K562 (cell line): ENCODE measurements around the gene OPA1. TPM values are rescaled to one million over a fixed set of nuclear protein-coding genes. Genes with fewer than 3 reads are reported as not detected.

Experiments used
- ATF6 ChIP-seq: sonication (generic); formaldehyde crosslinking; IDR thresholded peaks from 2 replicates; pipeline ENCODE4 v1.4.0; 2020; ENCODE audit warnings: mild to moderate bottlenecking, missing genetic modification reagents
- CBFA2T3 ChIP-seq: fragments of 450-650 bp; IDR thresholded peaks from 2 replicates; pipeline ENCODE4 v1.6.1; 2017
- CBFB ChIP-seq: sonication (generic); formaldehyde crosslinking; IDR thresholded peaks from 2 replicates; pipeline ENCODE4 v1.4.0; 2020; ENCODE audit warnings: mild to moderate bottlenecking, missing genetic modification reagents
- CBX1 ChIP-seq: sonication (generic); IDR thresholded peaks from 2 replicates; pipeline ENCODE4 v1.6.1; 2016; ENCODE audit warnings: antibody characterized with exemption, low read depth, mild to moderate bottlenecking
- CBX5 ChIP-seq: IDR thresholded peaks from 2 replicates; pipeline ENCODE4 v1.6.1; 2014; ENCODE audit warnings: low read depth, borderline replicate concordance
- CCAR2 ChIP-seq: fragments of 200-400 bp; formaldehyde crosslinking; IDR thresholded peaks from 2 replicates; pipeline ENCODE4 v1.6.1; 2017; ENCODE audit warnings: mild to moderate bottlenecking, low read depth, low read length
- CHD2 ChIP-seq: IDR thresholded peaks from 2 replicates; pipeline ENCODE4 v1.6.1; 2011; ENCODE audit warnings: low read depth, low read length
- CSDE1 ChIP-seq, 2 experiments: fragments of 450-650 bp; IDR thresholded peaks; 2 replicates each; pipeline ENCODE4 v1.6.1; 2016; ENCODE audit warnings: mild to moderate bottlenecking in 1 of 2
- GTF2E2 ChIP-seq: fragments of 200-800 bp; sonication (Bioruptor generic); IDR thresholded peaks from 2 replicates; pipeline ENCODE4 v1.6.1; 2016; ENCODE audit warnings: missing genetic modification characterization, missing compliant biosample characterization
- HDGF ChIP-seq: fragments of 450-650 bp; IDR thresholded peaks from 2 replicates; pipeline ENCODE4 v1.6.1; 2016
- HMG20B ChIP-seq: fragments of 250-450 bp; sonication (Bioruptor Pico); IDR thresholded peaks from 2 replicates; pipeline ENCODE4 v1.5.0; 2021; ENCODE audit warnings: mild to moderate bottlenecking
- KDM1A ChIP-seq, 2 experiments: fragments of 450-650 bp; IDR thresholded peaks; 2 replicates each; pipeline ENCODE4 v1.6.1; 2016; ENCODE audit warnings: mild to moderate bottlenecking in 2 of 2
- MECOM ChIP-seq: fragments of 250-450 bp; sonication (Bioruptor Pico); IDR thresholded peaks from 2 replicates; pipeline ENCODE4 v1.8.0; 2022; ENCODE audit warnings: inconsistent platforms
- MTA2 ChIP-seq: fragments of 450-650 bp; IDR thresholded peaks from 2 replicates; pipeline ENCODE4 v1.6.1; 2016; ENCODE audit warnings: low read depth
- NFE2 ChIP-seq: IDR thresholded peaks from 2 replicates; pipeline ENCODE4 v1.6.1; 2014; ENCODE audit warnings: antibody characterized with exemption, low read depth
- PHF21A ChIP-seq: fragments of 450-650 bp; IDR thresholded peaks from 2 replicates; pipeline ENCODE4 v1.6.1; 2017; ENCODE audit warnings: low read depth, borderline replicate concordance
- PPARD ChIP-seq: fragments of 250-450 bp; sonication (Bioruptor Pico); IDR thresholded peaks from 2 replicates; pipeline ENCODE4 v1.8.0; 2022; ENCODE audit warnings: inconsistent platforms, mild to moderate bottlenecking, moderate library complexity
- RBM22 ChIP-seq: fragments of 200-400 bp; formaldehyde crosslinking; IDR thresholded peaks from 2 replicates; pipeline ENCODE4 v1.6.1; 2018; ENCODE audit warnings: low read length, low read depth; ENCODE audit not compliant: poor library complexity, severe bottlenecking
- SRF ChIP-seq, 2 experiments: fragments of 250-450, 450-650 bp in 1 of 2; sonication (Bioruptor Pico) in 1 of 2; sonication (generic) in 1 of 2; formaldehyde crosslinking; IDR thresholded peaks; 2 replicates each; pipeline versions ENCODE4 v1.5.0 to v1.5.1; 2020 to 2022; ENCODE audit warnings: mild to moderate bottlenecking in 1 of 2, missing genetic modification reagents in 1 of 2
- SRSF3 ChIP-seq: fragments of 200-400 bp; formaldehyde crosslinking; IDR thresholded peaks from 2 replicates; pipeline ENCODE4 v1.6.1; 2016; ENCODE audit warnings: mild to moderate bottlenecking, low read length, moderate library complexity; ENCODE audit not compliant: insufficient read depth
- TAF7 ChIP-seq: fragments of 450-650 bp; IDR thresholded peaks from 2 replicates; pipeline ENCODE4 v1.6.1; 2016; ENCODE audit warnings: missing genetic modification characterization, missing compliant biosample characterization
- TFAM ChIP-seq: fragments of 250-450 bp; sonication (Bioruptor Pico); conservative IDR thresholded peaks from 2 replicates; pipeline ENCODE4 v1.5.0; 2021; ENCODE audit warnings: mild to moderate bottlenecking, moderate library complexity
- TRIM24 ChIP-seq, 2 experiments: fragments of 450-650 bp; IDR thresholded peaks; 2 replicates each; pipeline ENCODE4 v1.6.1; 2016
- ZC3H11A ChIP-seq: IDR thresholded peaks from 2 replicates; pipeline ENCODE4 v1.6.1; 2012; ENCODE audit warnings: low read depth, low read length, improper control_type of control experiment
- ZC3H8 ChIP-seq: fragments of 450-650 bp; IDR thresholded peaks from 2 replicates; pipeline ENCODE4 v1.6.1; 2017
- ZNF431 ChIP-seq: sonication (generic); formaldehyde crosslinking; IDR thresholded peaks from 2 replicates; pipeline ENCODE4 v1.8.0; 2022; ENCODE audit warnings: mild to moderate bottlenecking, missing genetic modification reagents
- ZNF436 ChIP-seq: fragments of 250-450, 450-650 bp; sonication (Bioruptor Pico); formaldehyde crosslinking; IDR thresholded peaks from 2 replicates; pipeline ENCODE4 v1.7.0; 2020; ENCODE audit warnings: mild to moderate bottlenecking
- ZNF445 ChIP-seq: fragments of 250-450 bp; sonication (Bioruptor Pico); IDR thresholded peaks from 2 replicates; pipeline ENCODE4 v1.4.0; 2020; ENCODE audit warnings: low read depth, mild to moderate bottlenecking, moderate library complexity
- ZNF79 ChIP-seq: fragments of 250-450 bp; sonication (Bioruptor Pico); IDR thresholded peaks from 2 replicates; pipeline ENCODE4 v1.4.0; 2020; ENCODE audit warnings: low read depth, mild to moderate bottlenecking, moderate library complexity
- polyA plus RNA-seq, 8 experiments: library from polyadenylated mRNA; depleted of rRNA in 4 of 8; stranded (reverse) in 5 of 8; unstranded in 3 of 8; fragments of >200 nt; fragmentation: Nextera tagmentation in 2 of 8; fragmentation: Illumina TruSeq in 1 of 8; extraction: Ambion mirVana in 2 of 8; extraction: Trizol in 1 of 8; gene quantifications; 2 replicates each; pipeline versions ENCODE4 v1.2.1 to v1.2.3, GENCODE V29; 2011 to 2014; ENCODE audit warnings: inconsistent platforms in 1 of 8, missing spikeins in 1 of 8
- total RNA-seq, 7 experiments: library from RNA; depleted of rRNA in 6 of 7; stranded (reverse); fragments of >200 nt in 6 of 7; fragmentation: Illumina TruSeq in 2 of 7; extraction: Trizol in 2 of 7; gene quantifications; 2 replicates each; pipeline versions ENCODE4 v1.2.1 to v1.2.3, GENCODE V29; 2011 to 2021; ENCODE audit warnings: low replicate concordance in 1 of 7
- TF ChIP-seq, protein P1 (sequence below): fragments of 250-450 bp; sonication (Bioruptor Pico); IDR thresholded peaks from 2 replicates; pipeline ENCODE4 v1.8.0; 2022; ENCODE audit warnings: inconsistent platforms

Gene OPA1
- total and polyA plus RNA-seq, 9 of the 15 experiments (the other 6 are each of a cell fraction or from before 2014, with no cell fraction given) = 19.7 to 127 (median 94.7) TPM

DNA sequence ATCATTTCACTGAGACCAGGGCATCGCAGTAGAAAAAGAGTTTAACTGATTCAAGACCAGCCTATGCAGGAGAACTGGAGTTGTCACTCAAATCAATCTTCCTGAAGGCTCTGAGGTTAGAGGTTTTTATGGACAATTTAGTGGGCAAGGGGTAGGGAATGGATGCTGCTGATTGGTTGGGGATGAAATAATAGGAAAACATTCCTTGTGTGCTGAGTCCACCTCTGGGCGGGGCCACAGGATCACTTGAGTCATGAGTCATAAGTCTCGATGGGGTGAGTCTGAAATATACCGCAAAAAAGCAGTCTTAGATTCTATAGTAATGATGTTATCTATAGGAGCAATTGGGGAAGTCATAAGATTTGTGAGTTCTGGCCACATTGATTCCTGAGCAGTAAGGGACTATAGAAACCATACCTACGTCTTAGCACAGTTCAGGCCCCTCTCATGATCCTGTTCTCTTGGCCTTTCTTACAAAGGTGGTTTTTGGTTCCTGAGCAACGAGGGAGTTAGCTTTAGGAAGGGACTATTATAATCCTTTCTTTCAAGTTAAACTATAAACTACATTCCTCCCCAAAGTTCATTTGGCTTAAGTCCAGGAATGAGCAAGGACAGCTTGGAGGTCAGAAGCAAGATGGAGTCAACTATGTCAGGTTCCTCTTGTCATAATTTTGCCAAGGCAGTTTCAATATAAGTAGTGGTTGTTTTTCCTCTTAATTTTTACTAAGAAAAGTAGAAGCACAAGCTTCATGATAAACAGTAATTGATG lies 2.7 kb upstream of the OPA1 start (continued):
- TF ChIP-seq SRF (CRISPR knock-in tag; IDR thresholded peaks at IDR 0.05) (no peak), HMG20B (CRISPR knock-in tag) (no peak), TRIM24 (IDR thresholded peaks at IDR 0.05) (no peak), ATF6 (CRISPR knock-in tag) (no peak), ZNF431 (CRISPR knock-in tag) (no peak), CCAR2 (no peak), MTA2 (no peak), ZC3H11A (no peak), NFE2 (0 out of 2 replicates have a peak, but pooled peaks have one; percentile 48), TAF7 (tag) (peak; percentile 69), PHF21A (no peak), HDGF (no peak), CHD2 (no peak), SRSF3 (no peak), KDM1A (IDR thresholded peaks at IDR 0.05) (peak; percentile 73 to 76), CBX1 (no peak), CBFA2T3 (0 out of 2 replicates have a peak, but pooled peaks have one; percentile 10), ZNF436 (CRISPR knock-in tag) (no peak), RBM22 (no peak), CBFB (CRISPR knock-in tag) (no peak), CBX5 (no peak), TFAM (CRISPR knock-in tag) (no peak), GTF2E2 (peak; percentile 83; the same call in 1 of the 2 replicates), PPARD (CRISPR knock-in tag) (no peak), ZNF445 (CRISPR knock-in tag) (no peak), ZNF79 (CRISPR knock-in tag) (peak; percentile 84; the same call in 1 of the 2 replicates), ZC3H8 (no peak), CSDE1 (IDR thresholded peaks at IDR 0.05) (no peak), MECOM (CRISPR knock-in tag) (peak; percentile 92)
- TF ChIP-seq, protein P1, sequence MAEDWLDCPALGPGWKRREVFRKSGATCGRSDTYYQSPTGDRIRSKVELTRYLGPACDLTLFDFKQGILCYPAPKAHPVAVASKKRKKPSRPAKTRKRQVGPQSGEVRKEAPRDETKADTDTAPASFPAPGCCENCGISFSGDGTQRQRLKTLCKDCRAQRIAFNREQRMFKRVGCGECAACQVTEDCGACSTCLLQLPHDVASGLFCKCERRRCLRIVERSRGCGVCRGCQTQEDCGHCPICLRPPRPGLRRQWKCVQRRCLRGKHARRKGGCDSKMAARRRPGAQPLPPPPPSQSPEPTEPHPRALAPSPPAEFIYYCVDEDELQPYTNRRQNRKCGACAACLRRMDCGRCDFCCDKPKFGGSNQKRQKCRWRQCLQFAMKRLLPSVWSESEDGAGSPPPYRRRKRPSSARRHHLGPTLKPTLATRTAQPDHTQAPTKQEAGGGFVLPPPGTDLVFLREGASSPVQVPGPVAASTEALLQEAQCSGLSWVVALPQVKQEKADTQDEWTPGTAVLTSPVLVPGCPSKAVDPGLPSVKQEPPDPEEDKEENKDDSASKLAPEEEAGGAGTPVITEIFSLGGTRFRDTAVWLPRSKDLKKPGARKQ (CRISPR knock-in tag) = no peak
